Activated CD8-positive, alpha-beta memory T cell treated with anti-CD3 and anti-CD28 coated beads for 4 hours (primary cell): ENCODE data around the gene NEMF.
"Not testable (repeated sequence)": the region's sequence is repeated elsewhere in the genome, so short reads cannot be mapped to it uniquely, and the experiment has no call there.

Source experiments
- DNase-seq, 2 donors: peaks; one replicate each; pipeline ENCODE4 v3.0.0-alpha.2; 2020; ENCODE audit warnings: low read depth in 2 of 2

Gene NEMF

GRCh38 chr14:49849213-49849847, 3.3 kb downstream of the NEMF start:
- DNase-seq, result no peak

DNA sequence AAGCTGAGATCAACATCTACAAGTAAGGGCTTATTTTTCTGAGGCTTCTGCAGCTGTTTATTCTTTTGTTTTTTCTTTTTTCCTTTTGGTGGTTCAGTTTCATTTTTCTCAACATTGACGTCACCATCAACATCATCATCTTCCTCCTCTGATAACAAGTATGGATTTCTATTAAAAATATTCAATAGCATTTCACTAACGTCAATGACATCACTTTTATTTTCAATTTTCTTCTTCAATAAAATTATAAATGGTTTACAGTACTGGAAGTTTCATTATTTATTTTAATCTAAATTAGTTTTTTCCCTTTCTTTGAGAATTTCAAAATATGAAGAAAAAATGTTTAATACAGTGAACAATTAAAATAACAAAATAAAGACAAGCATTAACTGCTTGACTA, 23.9 kb downstream of the NEMF start:
- no peak for DNase-seq

DNA sequence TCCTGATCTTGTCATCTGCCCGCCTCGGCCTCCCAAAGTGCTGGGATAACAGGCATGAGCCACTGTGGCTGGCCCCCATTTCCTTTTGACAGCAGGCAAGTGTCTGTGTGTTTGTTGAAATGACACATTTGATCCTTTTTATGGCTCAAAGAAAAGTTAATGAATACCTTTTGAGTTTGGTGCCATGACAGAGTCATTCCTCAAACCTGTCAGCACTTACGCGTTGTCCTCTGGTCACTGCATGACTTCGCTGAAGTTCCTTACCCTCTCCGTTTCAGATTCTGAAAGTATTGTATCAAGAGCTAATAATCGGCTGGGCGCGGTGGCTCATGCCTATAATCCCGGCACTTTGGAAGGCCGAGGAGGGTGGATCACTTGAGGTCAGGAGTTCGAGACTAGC, 32.4 kb downstream of the NEMF start:
- DNase-seq, result no peak

DNA sequence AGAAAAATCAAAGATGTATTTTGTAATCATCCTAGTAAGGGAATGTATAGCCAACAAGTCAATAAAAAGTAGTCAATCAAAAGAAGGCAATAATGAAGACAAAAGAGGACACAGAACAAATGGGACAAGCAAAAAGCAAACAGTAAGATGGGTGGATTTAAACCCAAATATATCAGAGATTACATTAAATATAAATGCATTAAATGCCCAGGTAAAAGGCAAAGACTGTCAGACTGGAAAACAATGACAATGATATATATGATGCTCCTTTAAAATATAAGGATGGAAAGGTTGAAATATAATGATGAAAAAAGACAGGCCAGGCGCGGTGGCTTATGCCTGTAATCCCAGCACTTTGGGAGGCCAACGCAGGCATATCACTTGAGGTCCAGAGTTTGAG, 35.7 kb downstream of the NEMF start:
- no peak for DNase-seq

DNA sequence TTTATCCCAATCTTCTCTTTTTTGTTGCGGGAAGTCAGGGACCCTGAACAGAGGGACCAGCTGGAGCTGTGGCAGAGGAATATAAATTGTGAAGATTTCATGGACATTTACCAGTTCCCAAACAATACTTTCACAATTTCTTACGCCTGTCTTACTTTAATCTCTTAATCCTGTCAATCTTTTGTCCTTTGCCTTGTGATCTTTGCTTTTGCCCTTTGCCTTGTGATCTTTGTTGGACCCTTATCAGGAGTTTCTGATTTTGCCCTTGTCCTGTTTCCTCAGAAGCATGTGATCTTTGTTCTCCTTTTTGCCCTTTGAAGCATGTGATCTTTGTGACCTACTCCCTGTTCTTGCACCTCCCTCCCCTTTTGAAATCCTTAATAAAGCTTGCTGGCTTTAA, 36.5 kb downstream of the NEMF start:
- DNase-seq, result not testable (repeated sequence)

- no peak for DNase-seq
Measured at GRCh38 chr14:49808780-49809179, 43.8 kb downstream of the NEMF start.

GRCh38 chr14:49796025-49796424, 56.6 kb downstream of the NEMF start:
- no peak for DNase-seq

DNA sequence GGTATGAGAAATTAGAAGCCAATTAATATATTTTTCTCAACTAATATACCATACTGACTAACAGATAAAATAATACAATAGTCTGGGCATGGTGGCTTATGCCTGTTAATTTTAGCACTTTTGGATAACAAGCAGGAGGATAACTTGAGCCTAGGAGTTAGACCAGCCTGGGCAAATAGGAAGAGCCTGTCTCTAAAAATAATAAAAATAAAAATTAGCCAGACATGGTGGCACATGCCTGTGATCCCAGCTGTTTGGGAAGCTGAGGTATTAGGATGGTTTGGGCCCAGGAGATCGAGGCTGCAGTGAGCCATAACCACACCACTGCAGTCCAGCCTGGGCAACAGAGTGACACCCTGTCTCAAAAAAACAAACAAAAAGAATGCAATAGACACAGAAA, 60.0 kb downstream of the NEMF start:
- no peak for DNase-seq

GRCh38 chr14:49786315-49786714, 66.3 kb downstream of the NEMF start:
- no peak for DNase-seq

- no peak for DNase-seq
Measured at GRCh38 chr14:49783394-49784014, 69.1 kb downstream of the NEMF start.

DNA sequence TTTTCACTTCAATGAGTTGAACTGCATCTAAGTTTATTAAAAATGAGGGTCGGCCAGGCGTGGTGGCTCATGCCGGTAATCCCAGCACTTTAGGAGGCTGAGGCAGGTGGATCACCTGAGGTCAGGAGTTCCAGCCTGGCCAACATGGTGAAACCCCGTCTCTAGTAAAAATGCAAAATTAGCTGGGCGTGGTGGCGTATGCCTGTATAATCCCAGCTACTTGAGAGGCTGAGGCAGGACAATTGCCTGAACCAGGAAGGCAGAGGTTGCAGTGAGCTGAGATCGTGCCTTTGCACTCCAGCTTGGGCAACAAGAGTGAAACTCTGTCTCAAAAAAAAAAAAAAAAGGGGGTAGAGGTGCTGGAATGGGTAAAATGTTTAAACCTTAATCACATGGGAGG, 71.5 kb downstream of the NEMF start:
- not testable (repeated sequence) for DNase-seq

DNA sequence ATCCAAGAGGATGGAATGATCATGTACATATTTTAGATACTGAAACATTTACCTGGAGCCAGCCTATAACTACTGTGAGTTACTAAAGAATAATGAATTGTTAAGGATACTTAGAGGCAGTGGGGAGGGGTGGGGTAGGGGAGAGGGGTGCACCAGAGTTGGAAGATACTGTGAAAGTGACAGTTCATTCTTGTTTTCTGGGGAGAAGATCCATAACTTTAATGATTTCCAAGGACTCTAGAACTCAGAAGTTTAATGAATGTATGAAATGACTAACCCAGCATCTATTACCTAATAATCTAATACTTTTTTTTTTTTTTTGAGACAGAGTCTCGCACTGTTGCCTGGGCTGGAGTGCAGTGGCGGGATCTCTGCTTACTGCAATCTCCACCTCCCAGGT, 74.2 kb downstream of the NEMF start:
- DNase-seq, result no peak

DNA sequence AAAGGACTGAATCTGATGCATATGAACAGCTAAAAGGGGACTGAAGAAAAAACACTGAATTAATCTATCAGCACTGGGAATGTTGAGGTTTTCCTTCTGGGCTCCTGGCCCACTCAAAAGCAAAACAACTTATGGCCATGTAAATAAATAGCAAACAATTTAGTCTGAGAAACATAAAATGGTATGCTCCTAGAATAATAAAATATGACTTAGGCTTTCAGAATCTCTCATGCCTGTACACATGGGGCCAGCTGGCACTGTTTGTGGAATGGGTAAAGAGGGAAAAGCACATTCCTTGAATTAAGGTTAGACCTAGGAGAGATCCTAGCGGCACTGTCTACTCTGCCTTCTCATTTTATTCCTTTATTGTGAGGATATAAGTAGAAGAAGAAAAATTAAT, 78.5 kb downstream of the NEMF start:
- DNase-seq, result no peak

- not testable (repeated sequence) for DNase-seq
Measured at GRCh38 chr14:49771691-49772090, 80.9 kb downstream of the NEMF start.

DNA sequence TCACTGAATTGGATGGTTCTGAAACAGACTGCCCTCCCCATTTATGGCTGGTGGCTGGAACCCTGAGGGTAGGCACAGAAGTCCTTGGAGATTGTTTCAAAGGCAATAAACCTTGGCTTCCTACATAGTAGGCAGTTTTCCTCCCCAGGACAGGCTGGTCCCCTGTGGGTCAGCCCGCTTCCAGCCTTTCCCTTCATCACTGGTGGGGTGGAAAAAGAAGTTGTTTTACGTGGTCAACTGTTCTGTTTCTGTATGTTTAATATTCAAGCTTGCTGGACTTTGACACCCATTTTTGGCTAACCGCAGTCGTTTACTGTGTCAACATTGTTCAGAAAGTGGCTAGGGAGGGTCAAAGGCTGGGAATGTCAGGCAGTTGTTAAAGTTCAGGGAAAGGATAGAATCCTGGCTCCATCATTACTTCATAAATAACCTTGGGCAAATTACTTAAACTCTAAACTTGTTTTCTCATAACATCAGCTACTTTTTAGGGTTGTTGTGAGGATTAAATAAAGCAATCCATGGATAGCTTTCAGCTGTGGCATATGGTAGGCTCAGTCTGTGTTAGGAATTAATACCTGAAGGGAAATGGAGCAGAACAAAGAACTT, 82.3 kb downstream of the NEMF start:
- DNase-seq, result no peak

DNA sequence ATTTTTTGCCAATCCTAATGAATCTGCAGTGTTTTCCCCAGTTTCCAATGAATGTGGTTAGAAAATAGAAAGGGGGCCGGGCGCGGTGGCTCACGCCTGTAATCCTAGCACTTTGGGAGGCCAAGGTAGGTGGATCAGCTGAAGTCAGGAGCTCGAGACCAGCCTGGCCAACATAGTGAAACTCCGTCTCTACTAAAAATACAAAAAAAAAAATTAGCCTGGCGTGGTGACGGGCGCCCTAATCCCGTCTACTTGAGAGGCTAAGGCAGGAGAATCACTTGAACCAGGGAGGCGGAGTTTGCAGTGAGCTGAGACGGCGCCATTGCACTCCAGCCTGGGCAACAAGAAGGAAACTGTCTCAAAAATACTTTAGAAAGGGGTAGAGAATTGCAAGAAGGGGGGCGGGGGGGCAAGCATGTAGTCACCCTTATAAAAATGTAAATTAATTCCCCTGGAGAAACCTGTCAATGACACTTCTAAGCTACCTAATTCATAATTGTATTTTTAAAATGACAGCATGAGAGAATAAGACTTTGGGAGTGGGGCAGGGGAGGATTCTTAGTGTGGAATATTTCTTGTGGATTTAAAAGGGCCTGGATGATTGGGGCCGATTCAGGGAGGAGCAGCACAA, 82.9 kb downstream of the NEMF start:
- no peak for DNase-seq

- DNase-seq, result no peak
Measured at GRCh38 chr14:49769171-49769570, 83.4 kb downstream of the NEMF start.

DNA sequence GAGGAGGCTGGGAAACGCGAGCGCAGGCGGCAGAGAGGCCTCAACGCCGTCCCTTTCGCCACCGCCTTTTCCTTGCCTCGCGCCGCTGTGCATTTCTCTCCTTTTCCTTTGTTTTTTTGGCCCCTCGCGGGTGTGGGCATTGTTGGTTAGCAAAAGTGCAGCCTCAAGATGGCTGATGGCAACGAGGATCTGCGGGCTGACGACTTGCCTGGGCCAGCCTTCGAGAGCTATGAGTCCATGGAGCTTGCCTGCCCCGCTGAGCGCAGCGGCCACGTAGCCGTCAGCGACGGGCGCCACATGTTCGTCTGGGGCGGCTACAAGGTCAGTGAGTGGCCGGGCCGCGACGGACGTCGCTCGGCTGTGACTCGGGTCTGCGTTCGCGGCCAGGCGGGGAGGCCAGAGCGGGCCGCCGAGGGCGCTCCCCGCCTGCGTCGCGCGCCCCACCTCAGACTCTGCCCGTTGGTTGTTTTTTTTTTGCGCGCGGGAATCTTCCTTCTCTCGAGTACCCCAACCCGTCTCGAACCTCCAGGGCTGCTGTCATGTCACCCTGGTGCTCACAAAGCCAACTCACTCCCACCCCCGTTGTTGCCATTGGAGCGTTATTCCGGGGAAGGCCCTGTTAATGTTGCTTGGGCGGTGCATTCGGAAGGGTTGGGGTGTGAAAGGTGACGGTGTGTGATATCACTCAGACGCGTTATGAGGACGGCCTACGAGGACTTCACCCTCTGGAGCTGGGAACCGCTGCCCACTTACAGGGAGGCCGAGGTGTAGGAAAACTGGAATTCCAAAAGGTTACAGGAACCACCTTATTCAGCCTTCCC, 84.1 kb downstream of the NEMF start:
- peak; percentile 30 to 46 for DNase-seq

DNA sequence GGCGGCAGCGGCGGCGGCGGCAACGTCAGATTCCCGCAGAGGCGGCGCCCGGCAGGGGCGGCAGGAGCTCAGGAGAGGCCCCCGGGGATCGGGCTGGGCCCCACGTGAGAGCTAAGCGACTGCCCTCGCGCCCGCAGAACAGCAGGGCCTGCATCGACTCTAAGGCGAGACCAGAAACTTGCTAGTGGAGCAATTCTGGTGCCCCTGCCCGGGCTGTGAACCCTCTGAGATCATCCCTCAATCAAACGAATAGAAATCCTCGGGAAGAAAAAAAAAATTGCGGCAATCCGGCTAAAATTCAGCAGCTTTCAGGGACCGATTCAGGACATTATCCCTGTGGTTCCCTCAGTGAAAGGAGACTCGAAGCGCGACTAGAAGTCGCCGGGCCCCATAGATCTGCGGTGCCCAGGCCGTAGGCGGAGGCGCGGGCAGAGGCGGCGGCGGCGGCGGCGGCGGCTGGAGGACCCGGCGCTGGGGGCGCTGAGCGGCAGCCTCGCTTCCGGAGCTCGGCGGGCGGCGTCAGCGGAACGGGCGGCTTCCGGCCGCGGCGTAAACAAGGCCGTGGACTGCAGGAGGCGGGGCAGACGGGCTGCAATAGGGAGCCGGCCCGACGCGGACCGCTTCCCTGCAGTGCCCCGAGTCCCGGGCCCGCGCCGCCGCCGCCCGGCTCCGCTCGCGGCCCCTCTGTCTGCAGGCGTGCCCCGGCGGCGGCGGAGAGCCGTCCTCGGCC, 84.9 kb downstream of the NEMF start, which contains the start of gene KLHDC2:
Gene KLHDC2, plus strand, starts transcription at position 583 of the 730 bp plus-strand sequence. CDS start 316 bp downstream, outside the sequence.
- peak; percentile 75 to 78 for DNase-seq

- DNase-seq, result no peak
Measured at GRCh38 chr14:49767270-49767570, 85.4 kb downstream of the NEMF start.

DNA sequence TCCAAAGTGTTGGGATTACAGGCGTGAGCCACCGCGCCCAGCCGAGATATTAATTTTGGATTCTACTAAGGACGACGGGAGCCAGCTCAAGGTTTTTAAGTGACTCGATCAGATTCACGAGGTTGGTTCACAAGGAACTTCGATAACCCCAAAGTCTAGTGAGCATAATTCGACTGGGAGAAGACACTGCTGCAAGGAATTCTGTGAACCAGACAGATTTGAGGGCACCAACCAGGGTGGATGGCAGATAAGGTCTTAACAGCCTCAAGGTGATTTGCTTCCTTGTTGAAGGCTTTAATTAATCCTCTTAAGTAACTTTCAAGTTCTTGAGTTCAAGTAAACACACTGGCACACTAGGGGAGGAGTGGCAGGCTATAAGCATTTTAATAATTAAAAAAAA, 85.7 kb downstream of the NEMF start:
- DNase-seq, result no peak
